IMR-90 (cell line): ENCODE measurements around the gene PLXNA4. TPM values are rescaled to one million over a fixed set of nuclear protein-coding genes. Genes with fewer than 3 reads are reported as not detected.

Experiments
- ATAC-seq: fragments of 200-7000 bp; cut with Tn5 transposase; 2 replicates; pipeline ENCODE4 v1.9.1; 2020; ENCODE audit warnings: low read depth, mild to moderate bottlenecking, moderate library complexity
- BruUV-seq: library from RNA; stranded (reverse); fragments of 400-500 nt; replicated peaks from 2 replicates; lab custom pipeline; 2021; lab: Mats Ljungman, UMichigan
- CTCF ChIA-PET: fragments of 300-600 bp; formaldehyde crosslinking; extraction: SDS; loops from one replicate; lab custom pipeline; 2021; ENCODE audit warnings: antibody characterized with exemption; lab: Yijun Ruan, JAX
- POLR2A ChIA-PET: fragments of 300-600 bp; sonication (Branson Sonifier 250); formaldehyde crosslinking; loops from one replicate; lab custom pipeline; 2022; ENCODE audit warnings: antibody characterized with exemption; ENCODE audit not compliant: unreplicated experiment; lab: Charles Lee
- DNase-seq: peaks from one replicate; pipeline ENCODE4 v3.0.0; 2013
- H2AFZ ChIP-seq: replicated peaks from 2 replicates; pipeline ENCODE3; 2013; ENCODE audit warnings: low read length, mild to moderate bottlenecking; ENCODE audit not compliant: poor library complexity
- H2AK5ac ChIP-seq: 2 replicates; pipeline ENCODE4 v1.6.1; 2013; ENCODE audit warnings: low read depth, low read length, inconsistent platforms
- H2AK9ac ChIP-seq: replicated peaks from 2 replicates; pipeline ENCODE3; 2013; ENCODE audit warnings: mild to moderate bottlenecking, low read depth, low read length, moderate library complexity; ENCODE audit not compliant: poor library complexity
- H2BK120ac ChIP-seq: 2 replicates; pipeline ENCODE4 v1.6.1; 2013; ENCODE audit warnings: low read depth, low read length, inconsistent platforms
- H2BK15ac ChIP-seq: 3 replicates; pipeline ENCODE4 v1.6.1; 2013; ENCODE audit warnings: low read depth, low read length, inconsistent platforms
- H2BK20ac ChIP-seq: 2 replicates; pipeline ENCODE4 v1.6.1; 2013; ENCODE audit warnings: low read depth, mild to moderate bottlenecking, inconsistent platforms, low read length, moderate library complexity
- H2BK5ac ChIP-seq: 2 replicates; pipeline ENCODE4 v1.6.1; 2013; ENCODE audit warnings: mild to moderate bottlenecking, low read depth, low read length, inconsistent platforms; ENCODE audit not compliant: poor library complexity, severe bottlenecking
- H3K14ac ChIP-seq: replicated peaks from 2 replicates; pipeline ENCODE4 v1.6.1; 2013; ENCODE audit warnings: low read depth, low read length, inconsistent platforms
- H3K18ac ChIP-seq: 2 replicates; pipeline ENCODE4 v1.6.1; 2013; ENCODE audit warnings: low read depth, low read length, control low read depth
- H3K23ac ChIP-seq: 2 replicates; pipeline ENCODE4 v1.6.1; 2013; ENCODE audit warnings: low read depth, low read length, inconsistent platforms
- H3K27ac ChIP-seq: 2 replicates; pipeline ENCODE4 v1.5.1; 2013; ENCODE audit warnings: mild to moderate bottlenecking, control low read depth, low read length; ENCODE audit not compliant: insufficient read depth
- H3K27me3 ChIP-seq: 2 replicates; pipeline ENCODE4 v1.6.1; 2013; ENCODE audit warnings: low read length; ENCODE audit not compliant: control insufficient read depth, insufficient read depth
- H3K36me3 ChIP-seq: 2 replicates; pipeline ENCODE4 v1.6.1; 2013; ENCODE audit warnings: low read length, mixed read lengths; ENCODE audit not compliant: control insufficient read depth, insufficient read depth
- H3K4ac ChIP-seq: 2 replicates; pipeline ENCODE4 v1.6.1; 2013; ENCODE audit warnings: low read depth, low read length, inconsistent platforms
- H3K4me1 ChIP-seq: 2 replicates; pipeline ENCODE4 v1.6.1; 2013; ENCODE audit warnings: low read length, mixed read lengths; ENCODE audit not compliant: control insufficient read depth, insufficient read depth
- H3K4me2 ChIP-seq: 2 replicates; pipeline ENCODE4 v1.6.1; 2013; ENCODE audit warnings: low read depth, mild to moderate bottlenecking, control low read depth, low read length, moderate library complexity
- H3K4me3 ChIP-seq: 2 replicates; pipeline ENCODE4 v1.5.1; 2013; ENCODE audit warnings: low read depth, mild to moderate bottlenecking, control low read depth, low read length, moderate library complexity; ENCODE audit not compliant: insufficient read depth
- H3K56ac ChIP-seq: 2 replicates; pipeline ENCODE4 v1.6.1; 2013; ENCODE audit warnings: low read length, inconsistent platforms; ENCODE audit not compliant: insufficient read depth; ENCODE audit errors: extremely low read depth
- H3K79me1 ChIP-seq, 2 experiments: 2 replicates each; pipeline ENCODE4 v1.6.1; 2013; ENCODE audit warnings: low read length in 2 of 2, inconsistent platforms in 1 of 2, low read depth in 1 of 2
- H3K9ac ChIP-seq: 2 replicates; pipeline ENCODE4 v1.6.1; 2013; ENCODE audit warnings: low read depth, low read length, control low read depth
- H3K9me1 ChIP-seq: 2 replicates; pipeline ENCODE4 v1.6.1; 2013; ENCODE audit warnings: low read length, inconsistent platforms; ENCODE audit not compliant: insufficient read depth
- H3K9me3 ChIP-seq: 2 replicates; pipeline ENCODE4 v1.6.1; 2013; ENCODE audit warnings: low read length; ENCODE audit not compliant: control insufficient read depth, insufficient read depth
- H4K20me1 ChIP-seq: 2 replicates; pipeline ENCODE4 v1.6.1; 2013; ENCODE audit warnings: low read length, inconsistent platforms; ENCODE audit not compliant: insufficient read depth
- H4K5ac ChIP-seq: 2 replicates; pipeline ENCODE4 v1.6.1; 2013; ENCODE audit warnings: mild to moderate bottlenecking, low read depth, low read length, control low read depth
- H4K8ac ChIP-seq, 2 experiments: 2 replicates each; pipeline ENCODE4 v1.6.1; 2013; ENCODE audit warnings: low read depth in 2 of 2, low read length in 2 of 2, control low read depth in 1 of 2, inconsistent platforms in 1 of 2
- H4K91ac ChIP-seq: 2 replicates; pipeline ENCODE4 v1.6.1; 2013; ENCODE audit warnings: low read depth, low read length, inconsistent platforms; ENCODE audit not compliant: insufficient read depth
- BHLHE40 ChIP-seq: fragments of 150-350 bp; IDR thresholded peaks from 2 replicates; pipeline ENCODE4 v1.6.1; 2016; ENCODE audit warnings: mild to moderate bottlenecking, low read depth, low read length
- CTCF ChIP-seq: conservative IDR thresholded peaks from 2 replicates; pipeline ENCODE4 v1.5.1; 2012; ENCODE audit warnings: mild to moderate bottlenecking, low read depth, low read length, improper control_type of control experiment
- MAZ ChIP-seq: IDR thresholded peaks from 2 replicates; pipeline ENCODE4 v1.6.1; 2012; ENCODE audit warnings: low read depth, mild to moderate bottlenecking, low read length, improper control_type of control experiment, moderate library complexity, borderline replicate concordance
- MXI1 ChIP-seq: IDR thresholded peaks from 2 replicates; pipeline ENCODE4 v1.6.1; 2012; ENCODE audit warnings: low read depth, mild to moderate bottlenecking, low read length, moderate library complexity, borderline replicate concordance
- NFE2L2 ChIP-seq: fragments of 150-350 bp; IDR thresholded peaks from 2 replicates; pipeline ENCODE4 v1.6.1; 2016; ENCODE audit warnings: low read depth, mild to moderate bottlenecking, low read length
- POLR2A ChIP-seq: IDR thresholded peaks from 2 replicates; pipeline ENCODE4 v1.6.1; 2012; ENCODE audit warnings: mild to moderate bottlenecking, low read depth, low read length
- RAD21 ChIP-seq: IDR thresholded peaks from 2 replicates; pipeline ENCODE4 v1.6.1; 2012; ENCODE audit warnings: low read length, improper control_type of control experiment
- USF2 ChIP-seq: fragments of 150-350 bp; IDR thresholded peaks from 2 replicates; pipeline ENCODE4 v1.6.1; 2017; ENCODE audit warnings: mild to moderate bottlenecking, antibody characterized with exemption, low read length, low read depth
- WGBS, 2 experiments: methylation state at CpG; one replicate each; pipeline versions ENCODE4 v1.1.5 to v1.1.7; 2013; ENCODE audit warnings: missing lambda C conversion rate in 2 of 2; ENCODE audit not compliant: insufficient read length in 1 of 2; ENCODE audit errors: extremely low coverage in 2 of 2; 5-methylcytosine and 5-hydroxymethylcytosine counted together
- dilution Hi-C: fragments of 300-500 bp; cut with HindIII; formaldehyde crosslinking; loops from one replicate; pipeline ENCODE4 v1.14.3; 2018; ENCODE audit warnings: low sequenced_read_pairs; ENCODE audit not compliant: unreplicated experiment
- in situ Hi-C: fragments of 300-500 bp; cut with MboI; formaldehyde crosslinking; loops from 3 replicates; pipeline ENCODE4 v1.14.3; 2019; ENCODE audit warnings: low sequenced_read_pairs, inconsistent platforms, mixed read lengths
- intact Hi-C: fragments of 100-400 bp; cut with micrococcal nuclease; formaldehyde crosslinking; loops from 2 replicates; pipeline ENCODE4 v1.10.0; 2022
- polyA plus RNA-seq, 3 experiments: library from polyadenylated mRNA; depleted of rRNA; stranded (reverse); fragments of >200 nt; gene quantifications; 2 replicates each; pipeline ENCODE4 v1.2.3, GENCODE V29; 2012; ENCODE audit warnings: low replicate concordance in 1 of 3
- total RNA-seq: library from RNA; depleted of rRNA; stranded (reverse); fragments of >200 nt; gene quantifications from 2 replicates; pipeline ENCODE4 v1.2.3, GENCODE V29; 2012

PLXNA4 gene
- total and polyA plus RNA-seq, 2 of the 4 experiments (the other 2 are of a cell fraction) = under 0.01 TPM

- Histone ChIP-seq H4K91ac (no peak overlapping the region), H3K9me1 (no peaks in the 10 kb centered on the region), H2AK5ac (no peak overlapping the region), H3K36me3 (no peaks in the 10 kb centered on the region), H2AFZ (no peak overlapping the region), H3K4me3 (no peak overlapping the region), H4K5ac (no peak overlapping the region), H2BK120ac (no peak overlapping the region), H3K9me3 (no peaks in the 10 kb centered on the region), H2BK15ac (no peak overlapping the region), H3K9ac (no peak overlapping the region), H3K56ac (no peak overlapping the region), H2BK5ac (no peak overlapping the region), H4K20me1 (no peaks in the 10 kb centered on the region), H2AK9ac (no peak overlapping the region), H3K4me2 (no peak overlapping the region), H2BK20ac (no peak overlapping the region), H4K8ac (no peak overlapping the region), H3K27me3 (no peaks in the 10 kb centered on the region), H3K18ac (no peak overlapping the region), H3K23ac (no peak overlapping the region), H3K27ac (no peak overlapping the region), H3K4me1 (no peaks in the 10 kb centered on the region), H3K4ac (no peak overlapping the region), H3K14ac (no peak overlapping the region), H3K79me1 (no peaks in the 10 kb centered on the region)
- ATAC-seq (no peak), DNase-seq (no peak)
- BruUV-seq = no TSS peak
- ChIA-PET POLR2A (no interaction called here), CTCF (no interaction called here)
- intact Hi-C loops = loop anchor here (10.0 kb wide), 1 partner anchor 570 kb away; no protein-coding TSS in a partner anchor
- no peak for TF ChIP-seq CTCF
- no peak for TF ChIP-seq RAD21
- no peak for TF ChIP-seq POLR2A
- no peak for TF ChIP-seq MXI1
- TF ChIP-seq MAZ = no peak
- TF ChIP-seq NFE2L2 = no peak
- TF ChIP-seq USF2 = no peak
- no peak for TF ChIP-seq BHLHE40
- dilution Hi-C loops = no loop called here
- in situ Hi-C loops = no loop called here
- WGBS, 2 experiments = 92% methylated on average over 4 of the region's 12 CpGs; no CpG with 5 or more reads in 1 of the 2 experiments
Observed at GRCh38 chr7:132254455-132254854, 321.8 kb downstream of the PLXNA4 start.
